GM10266 (cell line): Measurements from ENCODE around the gene PRRG2.

ENCODE experiments used
- DNase-seq: peaks from one replicate; pipeline ENCODE4 v3.0.0; 2012; ENCODE audit errors: extremely low spot score
- CTCF ChIP-seq: IDR thresholded peaks from 2 replicates; pipeline ENCODE4 v1.5.1; 2012; ENCODE audit warnings: mild to moderate bottlenecking, low read depth; ENCODE audit not compliant: control insufficient read depth, insufficient read depth; ENCODE audit errors: missing control alignments

PRRG2 gene

DNA sequence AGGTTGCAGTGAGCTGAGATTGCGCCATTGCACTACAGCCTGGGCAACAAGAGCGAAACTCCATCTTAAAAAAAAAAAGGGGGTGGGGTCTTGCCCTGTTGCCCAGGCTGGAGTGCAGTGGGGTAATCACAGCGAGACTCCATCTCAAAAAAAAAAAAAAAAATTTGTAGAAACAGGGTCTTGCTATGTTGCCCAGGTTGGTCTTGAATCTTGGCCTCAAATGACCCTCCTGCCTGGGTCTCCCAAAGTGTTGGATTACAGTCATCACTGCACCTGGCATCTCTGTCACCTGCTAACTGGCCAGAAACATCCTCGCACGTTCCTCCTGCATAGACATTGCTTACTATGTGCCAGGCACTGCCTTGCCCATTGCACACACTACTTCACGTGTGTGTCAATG is 39.2 kb upstream of the PRRG2 start:
- no peak for TF ChIP-seq CTCF

GRCh38 chr19:49542446-49542845 is 38.7 kb upstream of the PRRG2 start:
- no peak for DNase-seq
- no peak for TF ChIP-seq CTCF

More for the DNA sequence above, 39.2 kb upstream of the PRRG2 start:
- no peak for DNase-seq

DNA sequence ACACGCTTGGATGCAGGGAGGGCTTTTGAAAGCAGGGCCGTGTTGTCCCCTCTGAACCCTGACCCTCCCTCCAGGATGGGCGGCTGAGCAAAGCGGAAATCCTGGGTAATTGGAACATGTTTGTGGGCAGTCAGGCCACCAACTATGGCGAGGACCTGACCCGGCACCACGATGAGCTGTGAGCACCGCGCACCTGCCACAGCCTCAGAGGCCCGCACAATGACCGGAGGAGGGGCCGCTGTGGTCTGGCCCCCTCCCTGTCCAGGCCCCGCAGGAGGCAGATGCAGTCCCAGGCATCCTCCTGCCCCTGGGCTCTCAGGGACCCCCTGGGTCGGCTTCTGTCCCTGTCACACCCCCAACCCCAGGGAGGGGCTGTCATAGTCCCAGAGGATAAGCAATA is 38.1 kb upstream of the PRRG2 start:
- no peak for DNase-seq
- no peak for TF ChIP-seq CTCF

- DNase-seq = no peak
Observed at GRCh38 chr19:49544154-49544553, 37.0 kb upstream of the PRRG2 start.

GRCh38 chr19:49546825-49547565 is 34.1 kb upstream of the PRRG2 start:
- peak; percentile 85 for DNase-seq
- TF ChIP-seq CTCF = peak; percentile 90

More at GRCh38 chr19:49544154-49544553, 37.0 kb upstream of the PRRG2 start:
- TF ChIP-seq CTCF = no peak

GRCh38 chr19:49549045-49549444 is 32.1 kb upstream of the PRRG2 start:
- DNase-seq = no peak
- no peak for TF ChIP-seq CTCF

- no peak for TF ChIP-seq CTCF
- DNase-seq = no peak
Observed at GRCh38 chr19:49551531-49551930, 29.6 kb upstream of the PRRG2 start.
